HG02870 (cell line): ENCODE data around the gene FUNDC2.

ENCODE experiments used
- ATAC-seq: cut with Tn5 transposase; IDR thresholded peaks from one replicate; pipeline ENCODE4 v1.9.1; 2021; ENCODE audit warnings: mild to moderate bottlenecking, moderate library complexity; ENCODE audit not compliant: unreplicated experiment

Gene FUNDC2

GRCh38 chrX:155023907-155024833, 2.5 kb upstream of the FUNDC2 start:
- ATAC-seq, result no peak

- ATAC-seq, result no peak
Observed at GRCh38 chrX:155026420-155026726, 271 bp upstream of the FUNDC2 start.

GRCh38 chrX:155027509-155028066, 944 bp downstream of the FUNDC2 start:
- ATAC-seq, result no peak

GRCh38 chrX:155028129-155028528, 1.5 kb downstream of the FUNDC2 start:
- no peak for ATAC-seq

GRCh38 chrX:155028877-155029291, 2.2 kb downstream of the FUNDC2 start:
- ATAC-seq, result no peak

GRCh38 chrX:155031657-155032056, 5.0 kb downstream of the FUNDC2 start:
- no peak for ATAC-seq

GRCh38 chrX:155035688-155036087, 9.0 kb downstream of the FUNDC2 start:
- no peak for ATAC-seq

- no peak for ATAC-seq
Observed at GRCh38 chrX:155046129-155046810, 19.6 kb downstream of the FUNDC2 start.

- ATAC-seq, result no peak
Observed at GRCh38 chrX:155046811-155047528, 20.3 kb downstream of the FUNDC2 start.

GRCh38 chrX:155048977-155049619, 22.5 kb downstream of the FUNDC2 start:
- no peak for ATAC-seq

GRCh38 chrX:155052738-155053498, 26.3 kb downstream of the FUNDC2 start:
- no peak for ATAC-seq

- ATAC-seq, result no peak
Observed at GRCh38 chrX:155053656-155054055, 27.0 kb downstream of the FUNDC2 start.

- ATAC-seq, result no peak
Observed at GRCh38 chrX:155054255-155054654, 27.6 kb downstream of the FUNDC2 start.

GRCh38 chrX:155055494-155055893, 28.9 kb downstream of the FUNDC2 start:
- no peak for ATAC-seq

GRCh38 chrX:155056471-155056870, 29.8 kb downstream of the FUNDC2 start:
- no peak for ATAC-seq

- peak; percentile 76 for ATAC-seq
Observed at GRCh38 chrX:155056877-155057792, 30.5 kb downstream of the FUNDC2 start.

GRCh38 chrX:155061760-155062159, 35.1 kb downstream of the FUNDC2 start:
- ATAC-seq, result no peak

GRCh38 chrX:155065035-155065734, 38.5 kb downstream of the FUNDC2 start:
- ATAC-seq, result no peak
